SK-N-MC (cell line): ENCODE data around the gene IFNK.

Experiments
- DNase-seq: peaks from one replicate; pipeline ENCODE4 v3.0.0-alpha.2; 2011; ENCODE audit warnings: low read depth, low spot score
- H3K27ac ChIP-seq: fragments of 200-600 bp; sonication (generic); 2 replicates; pipeline ENCODE4 v1.5.1; 2016; ENCODE audit warnings: mixed run types
- H3K36me3 ChIP-seq: fragments of 200-600 bp; sonication (generic); 2 replicates; pipeline ENCODE4 v1.6.1; 2017; ENCODE audit warnings: antibody characterized with exemption, low read length, mixed read lengths; ENCODE audit not compliant: insufficient read depth
- H3K4me3 ChIP-seq: fragments of 200-600 bp; sonication (generic); 2 replicates; pipeline ENCODE4 v1.5.1; 2016
- H3K9ac ChIP-seq: fragments of 200-600 bp; sonication (generic); 2 replicates; pipeline ENCODE4 v1.8.0; 2017; ENCODE audit warnings: mixed run types, mixed read lengths; ENCODE audit not compliant: insufficient read length
- H3K9me3 ChIP-seq: fragments of 200-600 bp; sonication (generic); 2 replicates; pipeline ENCODE4 v1.6.1; 2017; ENCODE audit warnings: low read depth, mild to moderate bottlenecking, antibody characterized with exemption, low read length, moderate library complexity, mixed read lengths
- EZH2 ChIP-seq: fragments of 200-600 bp; sonication (generic); IDR thresholded peaks from one replicate; pipeline ENCODE4 v1.6.1; 2017; ENCODE audit warnings: antibody characterized with exemption
- FOXP2 ChIP-seq: optimal IDR thresholded peaks from 2 replicates; pipeline ENCODE3; 2011; ENCODE audit warnings: mild to moderate bottlenecking, moderate library complexity; ENCODE audit not compliant: insufficient read depth; ENCODE audit errors: extremely low read length, control extremely low read depth
- POLR2AphosphoS5 ChIP-seq: IDR thresholded peaks from 2 replicates; pipeline ENCODE4 v1.6.1; 2012; ENCODE audit warnings: mild to moderate bottlenecking, low read depth, low read length, borderline replicate concordance

The IFNK gene

DNA sequence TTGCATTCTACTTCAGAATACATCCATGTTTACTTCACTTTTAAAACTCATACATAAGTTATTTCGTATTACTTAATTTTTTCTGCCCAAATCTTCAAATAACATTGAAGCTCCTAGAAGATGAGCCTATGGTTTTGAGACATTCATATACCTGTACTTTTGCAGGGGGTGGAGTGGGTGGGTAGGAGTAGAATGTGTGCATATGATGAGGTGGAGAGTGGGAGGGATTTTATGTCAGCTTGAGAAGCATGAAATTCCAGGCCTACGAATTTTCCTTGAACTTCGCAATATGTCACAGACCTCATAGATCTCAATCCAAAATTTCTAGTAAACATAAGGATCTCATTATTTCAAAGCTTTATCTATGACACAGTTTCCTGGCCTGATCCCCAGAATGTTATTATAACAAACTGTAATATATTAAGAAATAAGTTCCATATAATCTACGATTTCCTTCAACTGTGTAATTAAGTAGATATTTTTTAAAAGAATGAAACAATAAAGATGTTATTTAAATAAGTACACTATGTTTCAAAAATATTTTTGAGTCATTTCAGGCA lies 25.2 kb downstream of the IFNK start:
- peaks cover 4% of the 10 kb centered on the region for H3K36me3 ChIP-seq
- no peak overlapping the region for H3K27ac ChIP-seq

DNA sequence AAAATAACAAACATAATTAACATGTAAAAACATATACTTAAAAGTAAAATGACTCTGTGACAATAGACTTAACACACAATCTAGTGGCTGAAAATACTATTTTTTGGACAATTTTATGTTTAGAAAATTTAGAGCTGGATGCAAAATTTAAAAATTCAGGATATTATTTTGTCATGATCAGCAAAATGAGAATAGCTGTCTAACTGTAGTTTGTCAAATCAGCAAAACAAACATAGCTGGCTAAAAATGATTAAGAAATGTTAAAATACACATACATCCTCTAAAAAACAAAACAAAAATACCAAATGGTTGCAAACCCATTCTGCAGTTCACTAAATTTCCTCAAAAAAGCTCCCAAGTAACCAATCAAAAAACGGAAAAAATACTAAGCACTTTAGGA lies 30.6 kb downstream of the IFNK start:
- H3K36me3 ChIP-seq = peaks cover 8% of the 10 kb centered on the region; the same call in 1 of the 2 replicates
- no peak overlapping the region for H3K4me3 ChIP-seq
- H3K9ac ChIP-seq = no peak overlapping the region
- TF ChIP-seq FOXP2 = no peak
- TF ChIP-seq POLR2AphosphoS5 = no peak
- TF ChIP-seq EZH2 = no peak
- no peak overlapping the region for H3K27ac ChIP-seq
- DNase-seq = no peak
- no peaks in the 10 kb centered on the region for H3K9me3 ChIP-seq

More for the DNA sequence above, 25.2 kb downstream of the IFNK start:
- H3K9me3 ChIP-seq = no peaks in the 10 kb centered on the region
- H3K4me3 ChIP-seq = no peak overlapping the region
- no peak for DNase-seq
- no peak overlapping the region for H3K9ac ChIP-seq
- TF ChIP-seq EZH2 = no peak
- TF ChIP-seq FOXP2 = no peak

DNA sequence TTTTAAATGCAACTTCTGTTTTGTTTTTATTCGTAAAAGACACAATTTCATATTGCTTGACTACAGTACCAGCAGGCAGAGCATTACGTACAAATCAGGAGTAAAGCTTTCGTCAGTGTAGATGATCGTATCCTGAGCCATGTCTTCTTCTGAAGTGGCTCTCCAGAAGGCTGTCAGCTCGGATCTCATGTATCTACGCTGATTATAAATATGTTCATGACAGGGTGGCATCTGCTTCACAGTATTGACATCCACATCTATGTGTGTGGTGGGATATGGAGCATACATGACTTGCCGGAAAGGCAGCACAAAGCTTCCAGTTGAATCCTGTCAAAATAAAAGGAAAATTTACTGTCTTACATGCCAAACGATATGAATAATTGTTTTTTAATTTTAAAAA lies 32.4 kb downstream of the IFNK start:
- TF ChIP-seq FOXP2 (no peak), POLR2AphosphoS5 (no peak), EZH2 (no peak)
- no peak for DNase-seq
- peaks cover 8% of the 10 kb centered on the region; the same call in 1 of the 2 replicates for H3K36me3 ChIP-seq
- no peak overlapping the region for H3K4me3 ChIP-seq
- no peaks in the 10 kb centered on the region for H3K9me3 ChIP-seq
- no peak overlapping the region for H3K27ac ChIP-seq
- H3K9ac ChIP-seq = no peak overlapping the region

DNA sequence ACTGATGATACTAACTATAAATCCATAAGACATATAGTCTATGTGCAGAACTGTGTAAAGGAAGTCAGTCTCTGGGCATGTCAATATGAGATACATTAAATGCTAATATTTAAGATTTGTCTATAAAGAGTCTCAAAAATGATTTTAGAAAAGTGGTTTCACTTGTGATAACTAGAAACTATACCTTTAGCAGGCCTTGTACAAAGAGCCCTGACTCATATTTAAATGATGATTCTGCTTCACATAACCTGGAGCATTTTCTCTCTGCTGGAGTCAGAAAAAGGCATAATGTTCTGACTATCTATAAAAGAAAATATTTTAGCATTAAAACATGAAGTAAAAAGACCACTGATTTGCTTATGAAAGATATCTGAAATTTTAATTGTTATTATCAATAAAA lies 34.2 kb downstream of the IFNK start:
- Histone ChIP-seq H3K27ac (no peak overlapping the region), H3K36me3 (peaks cover 8% of the 10 kb centered on the region; the same call in 1 of the 2 replicates)

DNA sequence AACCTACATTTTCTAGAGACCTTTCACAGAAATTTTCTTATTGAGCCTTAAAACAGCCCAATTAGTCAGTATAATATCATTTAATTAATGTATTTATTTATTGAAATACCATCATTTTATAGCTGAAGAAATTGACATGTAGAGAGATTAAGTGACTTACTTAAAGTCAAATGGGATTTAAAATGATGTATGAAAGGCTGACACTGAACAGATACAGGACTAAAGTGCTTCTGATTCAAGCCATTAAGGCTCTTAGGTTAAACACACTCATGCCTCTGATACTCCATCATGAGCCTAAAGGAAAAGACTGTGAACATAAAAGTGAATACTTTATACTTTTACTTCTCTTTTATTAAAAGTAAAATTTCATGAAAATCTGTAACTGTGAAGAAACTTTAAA lies 36.4 kb downstream of the IFNK start:
- no peak overlapping the region for H3K9ac ChIP-seq
- no peaks in the 10 kb centered on the region for H3K9me3 ChIP-seq
- H3K4me3 ChIP-seq = no peak overlapping the region
- peaks cover 8% of the 10 kb centered on the region; the same call in 1 of the 2 replicates for H3K36me3 ChIP-seq
- no peak overlapping the region for H3K27ac ChIP-seq
- TF ChIP-seq FOXP2 = no peak
- no peak for TF ChIP-seq EZH2
- TF ChIP-seq POLR2AphosphoS5 = no peak
- no peak for DNase-seq

More for the DNA sequence above, 34.2 kb downstream of the IFNK start:
- Histone ChIP-seq H3K9ac (no peak overlapping the region), H3K9me3 (no peaks in the 10 kb centered on the region), H3K4me3 (no peak overlapping the region)
- TF ChIP-seq POLR2AphosphoS5 (no peak), FOXP2 (no peak), EZH2 (no peak)
- DNase-seq = no peak

DNA sequence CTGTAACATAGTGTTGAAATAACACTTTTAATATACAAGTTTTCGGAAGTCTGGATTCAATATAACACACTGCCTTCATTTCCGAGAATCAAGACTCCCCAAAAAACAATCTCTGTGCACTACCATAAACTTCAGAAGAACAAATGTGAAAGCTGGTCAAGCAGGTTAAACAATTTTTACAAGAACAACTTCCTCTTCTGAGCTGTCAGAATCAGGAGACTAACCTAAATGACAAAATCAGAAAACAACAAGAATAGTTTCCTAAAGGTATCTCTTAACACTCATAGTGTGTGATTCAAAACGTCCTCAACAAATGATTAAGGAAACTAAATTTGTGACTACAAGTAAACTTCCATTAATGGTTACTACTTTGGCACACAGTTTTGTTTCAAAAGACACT lies 37.6 kb downstream of the IFNK start:
- Histone ChIP-seq H3K36me3 (peaks cover 5% of the 10 kb centered on the region; the same call in 1 of the 2 replicates), H3K9ac (no peak overlapping the region), H3K27ac (no peak overlapping the region), H3K9me3 (no peaks in the 10 kb centered on the region), H3K4me3 (no peak overlapping the region)
- DNase-seq = no peak
- TF ChIP-seq POLR2AphosphoS5 = no peak
- no peak for TF ChIP-seq FOXP2
- TF ChIP-seq EZH2 = no peak

DNA sequence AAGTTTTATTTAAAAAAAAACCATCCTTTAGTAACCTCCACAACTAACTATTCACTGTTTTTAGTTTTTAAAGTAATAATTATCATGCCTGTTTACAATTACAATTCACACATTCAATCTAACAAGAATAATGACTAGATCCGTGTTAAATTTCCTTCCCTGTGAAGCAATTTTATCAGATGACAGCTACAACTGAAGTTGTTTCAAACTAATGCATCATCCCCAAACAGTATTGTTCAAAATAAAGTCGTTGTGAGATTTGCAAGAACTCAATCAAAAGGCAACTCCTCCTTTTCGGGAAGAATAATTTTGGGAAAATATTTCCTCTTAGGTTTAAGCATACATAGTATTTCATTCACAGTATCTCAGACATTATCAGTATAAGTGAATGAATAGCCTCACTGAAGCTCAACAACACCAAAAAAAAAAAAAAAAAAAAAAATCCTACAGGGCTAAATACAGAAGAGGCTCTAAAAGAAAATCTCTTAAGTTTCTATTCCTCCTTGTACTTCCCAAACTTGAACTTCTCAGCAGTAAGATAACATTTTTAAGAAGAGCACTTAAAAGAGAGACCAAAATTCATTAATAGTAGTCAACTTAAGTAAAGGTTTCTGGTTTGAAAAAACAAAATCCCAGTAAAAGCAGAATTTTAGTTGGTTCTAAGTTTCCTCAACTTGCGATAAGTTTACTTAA lies 39.8 kb downstream of the IFNK start:
- no peak for DNase-seq
- H3K27ac ChIP-seq = no peak overlapping the region
- peaks cover 5% of the 10 kb centered on the region; the same call in 1 of the 2 replicates for H3K36me3 ChIP-seq
- no peak overlapping the region for H3K4me3 ChIP-seq
- no peak overlapping the region for H3K9ac ChIP-seq
- TF ChIP-seq FOXP2 = no peak
- no peak for TF ChIP-seq EZH2
- H3K9me3 ChIP-seq = no peaks in the 10 kb centered on the region

DNA sequence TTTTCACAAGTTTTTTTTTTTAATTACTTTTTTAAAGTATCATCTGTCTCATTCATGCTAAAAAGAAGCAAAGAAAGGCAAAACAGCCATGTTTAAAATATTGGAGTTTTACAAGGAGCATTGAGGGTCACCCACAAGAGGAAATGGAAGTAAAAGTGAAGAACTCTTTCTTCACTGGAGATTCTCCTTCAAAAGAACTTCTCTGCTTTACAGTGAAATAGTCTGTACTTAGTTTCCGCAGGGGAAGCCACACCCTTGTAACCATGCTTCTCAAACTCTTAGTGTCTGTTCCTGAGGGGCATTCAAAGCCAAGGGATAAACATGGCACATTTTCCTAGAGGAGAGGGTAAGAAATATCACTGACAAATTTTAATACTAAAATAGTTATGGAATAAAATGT lies 40.6 kb downstream of the IFNK start:
- Histone ChIP-seq H3K9ac (no peak overlapping the region), H3K27ac (no peak overlapping the region), H3K36me3 (peaks cover 5% of the 10 kb centered on the region; the same call in 1 of the 2 replicates), H3K9me3 (no peaks in the 10 kb centered on the region), H3K4me3 (no peak overlapping the region)
- TF ChIP-seq EZH2 = no peak
- no peak for TF ChIP-seq POLR2AphosphoS5
- TF ChIP-seq FOXP2 = no peak
- DNase-seq = no peak

DNA sequence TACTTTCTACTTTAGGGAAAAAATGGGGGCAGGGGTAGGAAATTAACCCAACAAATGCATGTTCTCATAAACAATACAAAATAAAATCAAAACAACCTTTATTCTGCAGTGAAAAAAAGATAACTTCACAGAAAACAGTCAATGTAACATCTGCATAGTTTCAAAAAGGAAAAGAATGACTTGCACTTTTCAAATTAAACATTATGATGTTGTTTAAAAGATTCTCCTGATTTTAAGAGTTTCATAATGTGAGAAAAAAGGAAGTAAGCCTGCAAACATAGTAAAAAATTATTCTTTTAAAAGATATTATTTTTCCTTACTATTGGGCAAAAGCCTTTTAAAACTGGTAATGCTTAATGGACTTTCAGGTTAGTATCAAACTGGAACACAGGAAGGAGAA lies 41.6 kb downstream of the IFNK start:
- H3K9ac ChIP-seq = no peak overlapping the region
- H3K9me3 ChIP-seq = no peaks in the 10 kb centered on the region
- DNase-seq = no peak
- H3K4me3 ChIP-seq = no peak overlapping the region
- no peak for TF ChIP-seq POLR2AphosphoS5
- no peak for TF ChIP-seq FOXP2
- TF ChIP-seq EZH2 = no peak
- no peak overlapping the region for H3K27ac ChIP-seq
- H3K36me3 ChIP-seq = peaks cover 5% of the 10 kb centered on the region; the same call in 1 of the 2 replicates

DNA sequence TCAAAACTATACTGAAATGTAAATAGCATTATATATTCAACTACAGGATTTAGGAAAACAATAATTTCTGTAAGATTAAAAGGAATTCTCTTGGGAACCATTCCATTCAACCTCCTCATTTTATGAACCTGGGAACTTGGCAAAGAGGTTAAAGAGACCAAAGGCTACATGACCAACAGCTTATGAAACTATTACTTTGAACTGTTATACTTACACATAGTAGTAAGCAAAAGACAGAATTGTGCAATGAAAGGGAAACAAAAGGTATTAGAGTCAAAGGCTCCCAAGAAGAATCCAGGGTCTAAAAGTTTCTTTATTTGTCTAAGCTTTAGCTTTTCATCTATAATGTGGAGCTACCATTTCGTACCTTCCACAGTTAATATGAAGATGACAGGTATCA lies 42.0 kb downstream of the IFNK start:
- no peak overlapping the region for H3K9ac ChIP-seq
- no peak overlapping the region for H3K4me3 ChIP-seq
- no peak overlapping the region for H3K27ac ChIP-seq
- H3K9me3 ChIP-seq = no peaks in the 10 kb centered on the region
- TF ChIP-seq FOXP2 = no peak
- no peak for TF ChIP-seq EZH2
- no peak for TF ChIP-seq POLR2AphosphoS5
- H3K36me3 ChIP-seq = peaks cover 5% of the 10 kb centered on the region; the same call in 1 of the 2 replicates
- no peak for DNase-seq
